Left ventricle myocardium superior (tissue), 1 donor: ENCODE results near the gene ANKRD45. TPM values are rescaled to one million over a fixed set of nuclear protein-coding genes. Genes with fewer than 3 reads are reported as not detected.
A peak's percentile ranks its signal among the peaks of the same experiment; 100 is the strongest.
"Not testable (repeated sequence)": the region's sequence is repeated elsewhere in the genome, so short reads cannot be mapped to it uniquely, and the experiment has no call there.

ENCODE experiments used
- ATAC-seq: fragments of 200-7000 bp; cut with Tn5 transposase; one replicate; pipeline ENCODE4 v1.9.1; 2020; ENCODE audit warnings: mild to moderate bottlenecking, moderate library complexity
- DNase-seq: peaks from one replicate; pipeline ENCODE4 v3.0.0-alpha.2; 2020
- intact Hi-C: fragments of 100-400 bp; cut with micrococcal nuclease; formaldehyde crosslinking; loops from one replicate; pipeline ENCODE4 v1.11.0; 2022
- total RNA-seq: library from RNA; stranded (reverse); fragmentation: NEBNext Ultra II Directional; extraction: Animal tissue kit (Norgen Biotek cat#: 25700); gene quantifications from one replicate; pipeline ENCODE4 v1.2.1, GENCODE V29; 2021
- donor health status: DM: no; HTN: yes; CAD: no; lungs with severe emphysema.

ANKRD45 gene
- total RNA-seq, 1 donor from 2014 or later, result 0.17 TPM

DNA sequence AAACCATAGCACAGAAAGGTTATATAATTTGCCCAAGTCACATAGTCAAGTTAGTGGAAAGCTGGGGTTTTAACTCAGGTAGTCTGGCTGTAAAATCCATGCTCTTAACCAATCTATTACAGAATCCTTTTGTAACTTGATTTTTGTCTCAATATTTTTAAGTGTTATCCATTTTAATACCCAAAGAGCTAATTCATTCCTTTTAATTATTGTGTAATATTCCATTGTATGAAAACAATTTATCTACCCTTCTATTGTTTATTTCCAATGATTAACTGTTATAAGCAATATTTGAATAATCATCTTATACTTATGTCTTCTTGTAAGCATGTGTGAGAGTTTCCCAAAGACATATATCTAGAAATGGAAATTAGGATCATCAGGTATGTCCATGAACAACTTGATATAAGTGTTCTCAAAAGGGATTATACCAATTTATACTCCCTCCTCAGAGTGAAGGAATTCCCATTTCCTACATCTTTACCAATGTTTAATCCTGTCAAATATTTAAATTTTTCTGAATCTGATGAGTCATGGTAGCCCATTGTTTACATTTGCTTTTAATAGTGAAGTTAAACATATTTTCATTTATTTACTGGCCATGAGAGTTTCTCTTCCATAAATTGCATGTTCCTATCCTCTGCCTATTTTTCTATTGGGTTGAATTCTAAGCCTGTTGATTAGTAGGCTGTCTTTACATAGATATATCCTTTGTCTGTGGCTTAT lies 20.6 kb downstream of the ANKRD45 start:
- no peak for ATAC-seq
- no peak for DNase-seq
- intact Hi-C loops, result no loop called here

DNA sequence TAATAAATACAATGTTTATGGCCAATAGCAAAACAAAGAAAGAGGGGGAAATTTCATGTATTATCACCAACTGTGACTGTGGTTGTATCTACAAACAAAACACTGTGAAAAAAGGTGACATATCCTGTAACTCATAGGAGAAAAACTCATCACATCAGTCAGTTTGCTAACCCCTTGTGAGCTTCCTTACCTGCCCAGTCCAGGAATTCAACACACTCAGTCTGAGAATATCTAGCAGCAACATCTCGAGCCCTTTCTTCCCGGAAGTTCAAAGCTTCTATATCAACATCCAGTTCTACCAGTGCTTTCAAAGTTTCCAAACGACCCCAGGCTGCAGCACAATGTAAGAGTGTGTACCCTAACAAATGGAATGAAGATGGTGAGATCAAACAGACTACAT lies 23.0 kb downstream of the ANKRD45 start:
- ATAC-seq (no peak), DNase-seq (no peak)
- intact Hi-C loops, result no loop called here

DNA sequence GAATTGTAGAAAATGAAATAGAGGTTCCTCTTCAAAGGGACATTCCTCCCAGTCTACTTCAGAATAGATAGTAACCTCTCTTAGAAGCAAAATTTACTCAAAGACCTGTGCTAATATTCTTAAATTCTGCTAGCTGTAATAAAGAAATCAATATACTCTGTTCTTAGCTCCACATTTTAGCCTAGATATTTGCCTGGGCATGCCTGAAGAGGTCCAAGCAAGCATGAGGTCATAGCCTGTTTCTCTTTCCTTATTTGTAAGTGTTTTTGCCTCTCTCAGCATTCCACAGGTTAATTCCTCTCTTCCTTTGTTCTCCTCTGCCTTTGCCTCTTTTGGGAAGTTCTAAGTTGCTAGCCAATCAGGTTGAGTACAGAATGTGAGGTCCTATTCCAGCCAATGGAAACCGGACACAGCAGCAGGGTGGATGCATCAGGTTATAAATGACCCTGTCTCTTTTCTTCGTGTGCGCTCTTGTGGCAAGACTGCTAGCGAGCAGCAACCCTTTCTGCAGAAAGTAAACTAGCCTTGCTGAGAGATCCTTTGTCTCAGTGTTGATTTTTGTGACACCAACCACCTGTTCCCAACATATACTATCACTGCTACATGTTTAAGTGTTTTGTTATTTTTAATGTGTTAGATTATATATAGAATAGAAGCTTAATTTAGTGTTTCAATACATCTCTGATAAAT lies 27.1 kb downstream of the ANKRD45 start:
- ATAC-seq, intact Hi-C loops, DNase-seq: not testable (repeated sequence)

DNA sequence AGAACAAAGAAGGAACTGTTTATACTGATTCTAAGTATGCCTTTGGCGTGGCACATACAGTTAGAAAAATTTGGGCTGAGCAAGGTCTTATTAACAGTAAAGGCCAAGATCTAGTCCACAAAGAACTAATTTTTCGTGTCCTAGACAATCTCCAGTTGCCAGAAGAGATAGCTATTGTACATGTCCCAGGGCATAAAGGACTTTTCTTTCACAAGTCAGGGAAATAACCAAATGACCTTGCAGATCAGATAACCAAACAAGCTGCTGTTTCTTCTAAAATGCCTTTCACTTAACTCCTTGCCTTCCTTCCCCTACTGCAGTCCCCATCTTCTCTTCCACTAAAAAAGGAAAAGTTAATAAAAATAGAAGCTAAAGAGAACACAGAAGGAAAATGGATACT lies 30.5 kb downstream of the ANKRD45 start:
- ATAC-seq, result no peak
- DNase-seq, result no peak
- intact Hi-C loops, result no loop called here

DNA sequence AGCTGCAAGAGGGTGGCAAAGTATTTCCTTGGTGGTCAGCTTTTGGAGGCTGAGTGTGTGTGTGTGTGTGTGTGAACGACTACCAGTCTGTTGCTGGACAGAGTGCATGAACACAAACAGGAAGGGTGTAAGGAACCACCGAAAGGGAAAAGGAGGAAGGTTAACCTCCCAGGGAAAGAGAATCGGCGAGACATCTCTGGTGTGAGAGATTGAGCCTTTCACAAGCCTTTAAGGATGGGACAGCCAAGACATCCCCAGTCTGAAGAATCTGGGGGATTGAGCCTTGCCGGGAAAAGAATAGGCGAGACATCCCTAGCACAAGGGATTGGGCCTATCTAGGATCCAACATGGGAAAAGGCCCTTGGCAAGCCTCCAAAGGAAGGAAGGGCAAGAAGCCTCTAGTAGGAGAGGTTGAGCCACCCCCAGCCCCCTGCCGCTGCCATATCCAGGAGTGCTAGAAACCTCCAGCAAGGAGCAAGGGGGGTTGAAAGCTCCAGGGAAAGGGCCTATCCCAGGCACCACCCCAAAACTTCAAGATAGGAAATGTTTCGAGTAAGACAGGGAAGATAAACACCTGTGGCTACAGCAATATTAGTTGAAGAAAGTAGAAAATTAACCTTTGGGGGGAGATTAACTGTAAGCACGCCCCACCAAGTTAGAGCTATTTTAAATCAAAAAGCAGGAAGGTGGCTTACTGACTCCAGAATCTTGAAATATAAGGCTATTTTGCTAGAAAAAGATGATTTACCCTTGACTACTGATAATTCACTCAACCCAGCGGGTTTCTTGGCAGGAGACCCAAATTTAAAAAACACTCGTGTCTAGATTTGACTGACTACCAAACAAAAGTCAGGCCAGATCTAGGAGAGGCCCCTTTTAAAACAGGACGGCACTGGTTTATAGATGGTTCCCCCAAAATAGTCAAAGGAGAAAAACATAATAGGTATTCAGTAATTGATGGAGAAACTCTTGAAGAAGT lies 31.3 kb downstream of the ANKRD45 start:
- DNase-seq (no peak), ATAC-seq (no peak)
- intact Hi-C loops, result no loop called here

DNA sequence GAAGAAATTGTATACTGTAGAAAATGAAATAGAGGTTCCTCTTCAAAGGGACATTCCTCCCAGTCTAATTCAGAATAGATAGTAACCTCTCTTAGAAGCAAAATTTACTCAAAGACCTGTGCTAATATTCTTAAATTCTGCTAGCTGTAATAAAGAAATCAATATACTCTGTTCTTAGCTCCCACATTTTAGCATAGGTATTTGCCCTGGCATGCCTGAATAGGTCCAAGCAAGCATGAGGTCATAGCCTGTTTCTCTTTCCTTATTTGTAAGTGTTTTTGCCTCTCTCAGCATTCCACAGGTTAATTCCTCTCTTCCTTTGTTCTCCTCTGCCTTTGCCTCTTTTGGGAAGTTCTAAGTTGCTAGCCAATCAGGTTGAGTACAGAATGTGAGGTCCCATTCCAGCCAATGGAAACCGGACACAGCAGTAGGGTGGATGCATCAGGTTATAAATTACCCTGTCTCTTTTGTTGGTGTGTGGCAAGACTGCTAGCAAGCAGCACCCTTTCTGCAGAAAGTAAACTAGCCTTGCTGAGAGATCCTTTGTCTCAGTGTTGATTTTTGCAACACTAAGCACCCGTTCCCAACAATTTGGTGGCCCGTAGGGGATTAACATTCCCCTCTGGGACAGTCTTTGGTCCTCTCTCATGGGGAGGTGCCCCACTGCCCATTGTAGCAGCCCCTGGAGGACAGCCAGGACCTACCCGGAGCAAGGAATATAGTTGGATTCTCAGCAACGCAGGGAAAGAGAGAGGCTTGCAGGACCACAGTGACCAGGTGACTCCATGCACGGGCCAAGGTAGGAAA lies 32.2 kb downstream of the ANKRD45 start:
- DNase-seq, intact Hi-C loops, ATAC-seq: not testable (repeated sequence)

DNA sequence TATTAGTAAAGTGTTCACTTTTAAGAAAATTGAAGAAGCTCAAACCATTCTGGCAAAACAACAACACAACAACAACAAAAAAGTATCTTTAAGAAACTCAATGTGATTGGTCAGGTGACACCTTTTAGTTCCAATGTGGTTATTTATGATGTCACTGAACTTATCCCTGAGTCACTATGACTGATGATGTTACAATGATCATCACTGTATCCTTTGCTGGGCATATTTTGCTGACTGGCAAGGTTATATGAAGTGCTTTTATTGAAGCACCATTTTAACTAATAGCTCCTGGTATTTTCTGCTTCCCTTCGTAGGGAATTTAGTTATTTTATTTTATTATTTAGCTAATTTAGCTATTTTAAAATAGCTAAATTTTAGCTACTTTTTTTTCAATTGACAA lies 34.5 kb downstream of the ANKRD45 start, which contains the start of gene TEX50:
Gene TEX50, plus strand, starts transcription at position 223 of the 400 bp plus-strand sequence. CDS start 184 bp downstream, outside the sequence.
- no peak for ATAC-seq
- no peak for DNase-seq

DNA sequence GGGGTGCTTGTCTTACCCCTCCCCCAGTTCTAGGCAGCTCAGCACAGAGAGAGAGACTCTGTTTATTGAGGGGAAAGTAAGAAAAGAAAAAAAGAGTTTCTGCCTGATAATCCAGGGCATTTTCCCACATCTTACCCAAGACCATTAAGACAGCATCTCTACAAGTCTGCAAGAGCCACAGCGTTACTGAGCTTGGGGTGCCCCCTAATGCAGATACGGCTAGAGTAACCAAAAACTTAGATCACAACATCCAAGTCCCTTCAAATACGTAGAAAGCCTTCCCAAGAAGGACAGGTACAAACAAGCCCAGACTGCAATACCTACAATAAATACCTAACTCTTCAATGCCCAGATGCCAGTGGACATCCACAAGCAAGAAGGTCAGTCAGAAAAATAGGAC lies 40.8 kb downstream of the ANKRD45 start:
- intact Hi-C loops, result no loop called here
- ATAC-seq, result no peak
- no peak for DNase-seq

More for the DNA sequence above, 34.5 kb downstream of the ANKRD45 start, which contains the start of gene TEX50:
- intact Hi-C loops, result no loop called here

DNA sequence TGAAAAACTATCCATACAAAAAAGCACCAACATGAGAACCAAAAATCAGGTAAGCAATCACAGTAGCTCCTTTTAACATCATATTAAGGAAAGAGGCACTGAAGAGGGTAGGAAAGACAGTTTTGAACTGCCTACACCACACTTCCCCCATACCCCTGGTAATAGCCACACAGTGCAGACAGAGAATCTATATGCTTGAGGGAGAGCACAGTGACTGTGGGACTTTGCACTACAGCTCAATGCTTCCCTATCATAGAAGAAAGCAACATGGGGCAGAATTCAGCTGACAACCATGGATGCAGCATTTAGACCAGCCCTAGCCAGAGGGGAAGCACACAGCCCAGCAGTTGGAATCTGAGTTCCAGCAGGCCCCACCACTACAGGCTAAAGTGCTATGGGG lies 42.4 kb downstream of the ANKRD45 start:
- intact Hi-C loops, result no loop called here
- no peak for ATAC-seq
- no peak for DNase-seq

DNA sequence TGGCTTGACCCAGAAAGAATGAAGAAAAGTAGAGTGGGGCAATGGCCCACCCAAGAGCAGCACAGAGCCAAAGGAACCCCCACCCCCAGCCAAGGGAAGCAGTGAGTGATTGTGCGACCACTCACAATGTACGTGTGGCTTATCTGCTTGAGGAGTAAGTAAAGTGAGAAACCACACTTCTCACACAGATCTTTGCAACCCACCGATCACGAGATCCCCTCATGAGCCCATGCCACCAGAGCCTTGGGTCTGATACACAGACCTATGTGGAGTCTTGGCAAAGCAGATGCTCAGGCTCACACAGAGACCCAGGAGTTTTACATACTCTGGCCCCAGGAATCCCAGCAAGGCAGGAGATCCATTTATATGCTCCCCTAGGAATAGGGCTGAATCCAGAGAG lies 52.8 kb downstream of the ANKRD45 start:
- intact Hi-C loops, result no loop called here
- ATAC-seq (no peak), DNase-seq (no peak)

DNA sequence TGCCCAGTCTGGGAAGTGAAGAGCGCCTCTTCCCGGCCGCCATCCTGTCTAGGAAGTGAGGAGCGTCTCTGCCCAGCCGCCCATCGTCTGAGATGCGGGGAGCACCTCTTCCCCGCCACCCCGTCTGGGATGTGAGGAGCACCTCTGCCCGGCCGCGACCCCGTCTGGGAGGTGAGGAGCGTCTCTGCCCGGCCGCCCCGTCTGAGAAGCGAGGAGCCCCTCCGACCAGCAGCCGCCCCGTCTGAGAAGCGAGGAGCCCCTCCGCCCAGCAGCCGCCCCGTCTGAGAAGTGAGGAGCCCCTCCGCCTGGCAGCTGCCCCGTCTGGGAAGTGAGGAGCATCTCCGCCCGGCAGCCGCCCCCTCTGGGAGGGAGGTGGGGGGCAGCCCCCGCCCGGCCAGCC lies 56.6 kb downstream of the ANKRD45 start:
- intact Hi-C loops, result not testable (repeated sequence)

DNA sequence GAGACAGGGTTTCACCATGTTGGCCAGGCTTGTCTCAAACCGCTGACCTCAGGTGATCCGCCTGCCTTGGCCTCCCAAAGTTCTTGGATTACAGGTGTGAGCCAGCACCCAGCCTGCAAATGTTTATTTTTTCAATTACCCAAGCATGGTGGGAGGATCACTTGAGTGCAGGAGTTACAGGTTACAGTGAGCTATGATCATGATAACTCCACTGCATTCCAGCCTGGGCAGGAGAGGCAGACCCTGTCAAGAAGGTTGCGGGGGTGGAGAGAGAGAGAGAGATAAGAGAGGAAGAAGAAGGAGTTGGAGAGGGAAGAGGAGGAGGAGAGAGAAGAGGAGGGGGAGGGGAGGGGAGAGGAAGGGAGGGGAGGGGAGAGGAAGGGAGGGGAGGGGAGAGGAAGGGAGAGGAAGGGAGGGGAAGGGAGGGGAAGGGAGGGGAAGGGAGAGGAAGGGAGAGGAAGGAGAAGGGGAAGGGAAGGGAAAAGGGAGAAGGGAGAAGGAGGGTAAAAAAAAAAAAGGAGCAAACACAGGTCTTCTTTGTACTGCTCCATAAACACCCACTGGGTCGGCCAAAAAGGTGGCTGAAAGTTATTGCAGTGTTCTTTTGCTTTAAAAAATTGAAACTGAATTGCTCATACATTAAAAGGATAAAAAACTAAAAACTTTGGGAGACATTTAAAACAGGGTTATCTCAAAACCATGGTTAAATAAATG lies 61.0 kb downstream of the ANKRD45 start:
- intact Hi-C loops, result no loop called here
- DNase-seq (no peak), ATAC-seq (no peak)

More for the DNA sequence above, 56.6 kb downstream of the ANKRD45 start:
- not testable (repeated sequence) for ATAC-seq, DNase-seq

DNA sequence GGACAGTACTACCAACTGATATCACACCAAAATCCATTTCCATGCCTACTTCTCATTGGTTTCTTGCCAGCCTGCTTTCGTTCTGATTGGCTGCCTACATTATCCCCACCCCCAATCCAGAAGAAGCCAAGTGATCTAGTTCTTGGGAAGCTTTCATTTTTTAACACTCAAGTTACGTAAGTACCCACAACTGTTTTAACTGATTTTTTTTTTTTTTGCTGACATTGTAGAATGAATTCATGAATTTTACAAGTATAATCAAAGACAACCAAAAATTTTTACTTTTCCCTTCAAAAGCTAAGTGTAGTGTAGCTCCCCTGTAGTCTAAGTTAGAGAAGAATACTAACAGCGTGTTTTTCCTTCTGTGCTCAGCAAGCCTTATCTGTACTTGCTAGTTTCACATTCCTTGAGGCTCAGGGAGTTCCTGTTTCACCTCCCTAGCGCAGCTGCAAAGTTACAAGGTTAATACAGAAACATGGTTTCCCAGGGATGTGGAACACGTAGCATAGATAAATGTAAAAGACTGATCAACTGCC lies 66.5 kb downstream of the ANKRD45 start, which contains the start of gene SLC9C2:
Gene SLC9C2, minus strand, starts transcription at position 17 of the 536 bp plus-strand sequence. CDS start 1,296 bp downstream, outside the sequence.
- DNase-seq (no peak), ATAC-seq (peak; percentile 77)
- intact Hi-C loops, result no loop called here

DNA sequence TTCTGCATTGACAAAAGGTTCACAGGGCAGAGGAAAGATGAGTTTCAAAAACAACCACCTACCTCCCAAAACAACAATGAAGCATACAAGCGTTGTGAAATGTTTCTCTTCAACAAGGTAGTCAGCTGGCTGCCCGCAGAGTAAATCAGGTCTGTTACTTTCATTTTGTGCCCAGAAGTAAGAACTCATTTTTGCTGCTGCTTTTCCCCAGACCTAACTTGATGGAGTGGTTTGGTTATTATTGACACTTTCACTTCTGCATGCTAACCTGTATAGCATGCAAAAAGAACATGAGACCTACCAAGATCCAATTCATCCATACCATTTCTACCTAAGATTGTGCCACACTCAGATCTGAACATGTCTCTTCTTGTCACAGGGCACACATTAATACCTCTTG lies 68.1 kb downstream of the ANKRD45 start:
- ATAC-seq (no peak), DNase-seq (no peak)
- intact Hi-C loops, result no loop called here

DNA sequence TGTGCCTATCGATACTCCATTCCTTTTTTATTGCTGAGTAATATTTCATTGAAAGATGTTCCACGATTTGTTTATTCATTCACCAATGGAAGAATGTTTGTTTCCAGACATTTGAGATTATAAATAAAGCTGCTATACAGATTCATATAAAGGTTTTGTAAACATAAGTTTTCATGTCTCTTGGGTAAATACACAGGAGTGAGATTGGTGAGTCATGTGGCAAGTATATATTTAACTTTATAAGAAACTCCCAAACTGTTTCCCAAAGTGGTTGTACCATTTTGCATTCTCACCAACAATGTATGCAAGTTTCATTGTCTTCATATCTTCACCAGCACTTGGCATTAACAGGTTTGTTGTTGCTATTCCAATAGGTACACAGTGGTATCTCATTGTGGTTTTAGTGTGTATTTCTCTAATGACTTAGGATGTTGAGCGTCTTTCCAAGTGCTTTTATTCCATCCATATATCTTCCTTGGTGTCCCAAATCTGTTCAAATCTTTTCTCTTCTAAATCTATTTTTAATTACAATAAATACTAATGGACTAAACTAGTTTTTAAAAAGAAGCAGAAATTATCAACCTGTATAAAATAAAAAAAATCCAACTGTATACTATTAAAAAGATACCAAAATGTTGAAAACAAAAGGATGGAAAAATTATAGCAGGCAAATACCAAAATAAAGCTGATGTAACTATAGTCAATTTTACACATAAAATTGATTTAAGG lies 73.4 kb downstream of the ANKRD45 start:
- DNase-seq (no peak), ATAC-seq (no peak)
- intact Hi-C loops, result no loop called here

DNA sequence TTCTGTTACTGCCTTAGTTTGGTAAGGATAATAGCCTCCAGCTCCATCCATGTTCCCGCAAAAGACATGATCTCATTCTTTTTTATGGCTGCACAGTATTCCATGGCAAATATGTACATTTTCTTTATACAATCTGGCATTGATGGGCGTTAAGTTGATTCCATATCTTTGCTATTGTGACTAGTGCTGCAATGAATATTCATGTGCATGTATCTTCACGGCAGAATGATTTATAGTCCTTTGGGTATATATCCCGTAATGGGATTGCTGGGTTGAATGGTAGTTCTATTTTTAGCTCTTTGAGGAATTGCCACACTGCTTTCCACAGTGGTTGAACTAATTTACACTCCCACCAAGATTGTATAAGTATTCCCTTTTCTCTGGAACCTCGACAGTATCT lies 78.5 kb downstream of the ANKRD45 start:
- intact Hi-C loops, DNase-seq, ATAC-seq: not testable (repeated sequence)

DNA sequence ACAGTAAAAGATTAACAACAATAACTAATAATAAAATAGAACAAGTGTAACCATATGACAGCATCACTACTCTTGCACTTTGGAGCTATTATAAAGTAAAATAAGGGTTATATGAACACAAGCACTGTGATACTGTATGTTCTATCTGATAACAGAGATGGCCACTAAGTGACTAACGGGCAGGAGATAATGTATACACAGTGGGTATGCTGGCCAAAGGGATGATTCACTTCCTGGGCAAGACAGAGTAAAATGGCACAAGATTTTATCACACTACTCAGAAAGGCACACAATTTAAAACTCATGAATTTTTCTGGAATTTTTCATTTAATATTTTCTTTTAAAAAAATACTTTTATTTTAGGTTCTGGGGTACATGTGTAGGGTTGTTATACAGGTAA lies 79.1 kb downstream of the ANKRD45 start:
- no peak for ATAC-seq
- intact Hi-C loops, result no loop called here

More for the DNA sequence above, 79.1 kb downstream of the ANKRD45 start:
- DNase-seq, result no peak
